A549 (cell line): ENCODE results near the gene PSMC5. TPM values are rescaled to one million over a fixed set of nuclear protein-coding genes. Genes with fewer than 3 reads are reported as not detected.
A peak's percentile ranks its signal among the peaks of the same experiment; 100 is the strongest.
"Not testable (repeated sequence)": the region's sequence is repeated elsewhere in the genome, so short reads cannot be mapped to it uniquely, and the experiment has no call there.

Source experiments
- ATAC-seq, 2 experiments: fragments of 200-7000 bp in 1 of 2; fragments of >200 bp in 1 of 2; cut with Nextera tagmentation in 1 of 2; cut with Tn5 transposase in 1 of 2; 3 replicates each; pipeline versions ENCODE4 v1.8.0 to v1.9.1; 2018 to 2020; ENCODE audit warnings: mild to moderate bottlenecking in 1 of 2, moderate library complexity in 1 of 2
- CTCF ChIA-PET: fragments of 300-600 bp; sonication (Branson Sonifier 250); formaldehyde crosslinking; extraction: SDS; loops from one replicate; lab custom pipeline; 2021; ENCODE audit warnings: antibody characterized with exemption, inconsistent platforms; lab: Yijun Ruan, JAX
- POLR2A ChIA-PET: fragments of 350-600 bp; formaldehyde crosslinking; extraction: SDS; loops from one replicate; lab custom pipeline; 2021; ENCODE audit warnings: antibody characterized with exemption, inconsistent platforms; lab: Yijun Ruan, JAX
- DNase-seq, 2 experiments: peaks; one replicate each; pipeline versions ENCODE4 v3.0.0 to v3.0.0-alpha.2; 2011 to 2016; ENCODE audit warnings: low read depth in 1 of 2, low spot score in 1 of 2
- FAIRE-seq: peaks from 2 replicates; lab custom pipeline; 2011; peaks lifted over from hg19 to GRCh38; lab: Jason Lieb, UNC
- H3K27ac ChIP-seq, 2 experiments: fragments of >200 bp; sonication (Bioruptor Twin); formaldehyde crosslinking; 3 replicates each; pipeline ENCODE4 v1.5.1; 2016 to 2017
- H3K4me1 ChIP-seq: fragments of >200 bp; sonication (Bioruptor Twin); formaldehyde crosslinking; 3 replicates; pipeline ENCODE4 v1.6.1; 2016
- H3K4me2 ChIP-seq: fragments of >200 bp; sonication (Bioruptor Twin); formaldehyde crosslinking; 3 replicates; pipeline ENCODE4 v1.6.1; 2016
- H3K4me3 ChIP-seq: fragments of >200 bp; sonication (Bioruptor Twin); formaldehyde crosslinking; 3 replicates; pipeline ENCODE4 v1.5.1; 2016
- H3K9me3 ChIP-seq: fragments of >200 bp; sonication (Bioruptor Twin); formaldehyde crosslinking; 3 replicates; pipeline ENCODE4 v1.6.1; 2016
- CBX2 ChIP-seq: fragments of 200-600 bp; sonication (generic); IDR thresholded peaks from 2 replicates; pipeline ENCODE4 v1.6.1; 2016; ENCODE audit warnings: low read depth, mild to moderate bottlenecking, borderline replicate concordance
- EP300 ChIP-seq, 2 experiments: fragments of >200 bp; sonication (Bioruptor Twin); formaldehyde crosslinking; IDR thresholded peaks; 2 replicates in 1 of 2; 3 replicates in 1 of 2; pipeline ENCODE4 v1.6.1; 2016 to 2017
- GATA3 ChIP-seq: IDR thresholded peaks from 2 replicates; pipeline ENCODE4 v1.6.1; 2012; ENCODE audit warnings: borderline replicate concordance
- HDAC2 ChIP-seq: fragments of 200-600 bp; sonication (generic); IDR thresholded peaks from 2 replicates; pipeline ENCODE4 v1.6.1; 2016
- HEYL ChIP-seq: fragments of 250-450 bp; sonication (Bioruptor Pico); IDR thresholded peaks from 2 replicates; pipeline ENCODE4 v1.8.0; 2021; ENCODE audit warnings: mild to moderate bottlenecking, moderate library complexity
- HOXA7 ChIP-seq: fragments of 250-450 bp; sonication (Bioruptor Pico); IDR thresholded peaks from 2 replicates; pipeline ENCODE4 v1.5.0; 2020; ENCODE audit warnings: mild to moderate bottlenecking, moderate library complexity
- NFE2L2 ChIP-seq: fragments of 150-350 bp; conservative IDR thresholded peaks from 2 replicates; pipeline ENCODE4 v1.6.1; 2014; ENCODE audit warnings: low read length
- RFX5 ChIP-seq: fragments of 450-650 bp; IDR thresholded peaks from 2 replicates; pipeline ENCODE4 v1.7.1; 2014; ENCODE audit warnings: antibody characterized with exemption, mild to moderate bottlenecking, moderate library complexity
- TFCP2L1 ChIP-seq: fragments of 250-450 bp; sonication (Bioruptor Pico); IDR thresholded peaks from 2 replicates; pipeline ENCODE4 v1.5.0; 2021; ENCODE audit warnings: mild to moderate bottlenecking
- ZSCAN20 ChIP-seq: fragments of 250-450 bp; sonication (Bioruptor Pico); IDR thresholded peaks from 2 replicates; pipeline ENCODE4 v1.8.0; 2022; ENCODE audit warnings: mild to moderate bottlenecking, moderate library complexity
- WGBS: methylation state at CpG from one replicate; pipeline ENCODE4 v1.1.6; 2017; ENCODE audit errors: missing lambda C conversion rate; 5-methylcytosine and 5-hydroxymethylcytosine counted together
- polyA plus RNA-seq, 4 experiments: library from polyadenylated mRNA; depleted of rRNA in 3 of 4; stranded (reverse); fragments of >200 nt; fragmentation: RNase III in 1 of 4; extraction: RNeasy Plus Mini Kit Qiagen cat#74134 plus additional on column Dnase treatment in 1 of 4; gene quantifications; 2 replicates in 3 of 4; 3 replicates in 1 of 4; pipeline ENCODE4 v1.2.3, GENCODE V29; 2011 to 2017
- TF ChIP-seq, protein P1 (sequence below): fragments of 150-350 bp; IDR thresholded peaks from 2 replicates; pipeline ENCODE4 v1.6.1; 2014; ENCODE audit warnings: low read depth, mild to moderate bottlenecking, low read length
- TF ChIP-seq, protein P2 (sequence below): fragments of >200 bp; sonication (Bioruptor Twin); formaldehyde crosslinking; IDR thresholded peaks from 3 replicates; pipeline ENCODE4 v1.5.1; 2016
- TF ChIP-seq, protein P3 (sequence below): fragments of 250-450 bp; sonication (Bioruptor Pico); IDR thresholded peaks from 2 replicates; pipeline ENCODE4 v1.5.0; 2021; ENCODE audit warnings: mild to moderate bottlenecking, moderate library complexity, borderline replicate concordance
- TF ChIP-seq, protein P4 (sequence below): fragments of >200 bp; sonication (Bioruptor Twin); formaldehyde crosslinking; IDR thresholded peaks from 2 replicates; pipeline ENCODE4 v1.6.1; 2016

PSMC5 gene
- polyA plus RNA-seq, 2 of the 4 experiments (the other 2 are of a cell fraction), result 303 to 406 TPM

DNA sequence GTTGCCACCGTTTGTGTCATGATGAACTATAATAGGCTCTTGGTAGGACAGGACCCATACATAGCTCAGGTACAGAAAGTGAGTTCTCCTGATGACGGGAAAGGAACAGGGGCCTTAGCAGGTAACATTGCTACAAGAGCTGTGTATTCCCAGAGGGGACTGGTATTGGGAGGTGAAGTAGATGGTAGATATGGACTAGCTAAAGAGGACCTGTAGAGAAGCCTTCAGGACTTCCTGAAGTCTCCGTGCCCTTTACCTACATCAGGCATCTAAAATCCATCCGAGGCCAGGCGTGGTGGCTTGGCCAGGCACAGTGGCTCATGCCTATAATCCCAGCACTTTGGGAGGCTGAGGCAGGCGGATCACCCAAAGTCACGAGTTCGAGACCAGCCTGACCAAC lies 28.0 kb downstream of the PSMC5 start:
- H3K9me3 ChIP-seq, result no peaks in the 10 kb centered on the region
- POLR2A ChIA-PET, result no interaction called here
- no peak for ATAC-seq
- no peak overlapping the region for H3K4me2 ChIP-seq
- H3K27ac ChIP-seq, result no peak overlapping the region
- no peaks in the 10 kb centered on the region for H3K4me1 ChIP-seq
- no peak overlapping the region for H3K4me3 ChIP-seq
- FAIRE-seq, result no peak
- CTCF ChIA-PET, result interaction anchor here (0.7 to 4.7 kb wide), 4 partner anchors 11 to 171 kb away, joined by 3 to 46 read pairs (median 5); partner anchors contain the start of gene GH2
- no peak for DNase-seq
- TF ChIP-seq HEYL (CRISPR knock-in tag) (no peak), CBX2 (no peak), HOXA7 (CRISPR knock-in tag) (no peak), RFX5 (no peak), EP300 (IDR thresholded peaks at IDR 0.05) (no peak), TFCP2L1 (CRISPR knock-in tag) (no peak), HDAC2 (no peak), NFE2L2 (no peak)
- TF ChIP-seq, protein P1, sequence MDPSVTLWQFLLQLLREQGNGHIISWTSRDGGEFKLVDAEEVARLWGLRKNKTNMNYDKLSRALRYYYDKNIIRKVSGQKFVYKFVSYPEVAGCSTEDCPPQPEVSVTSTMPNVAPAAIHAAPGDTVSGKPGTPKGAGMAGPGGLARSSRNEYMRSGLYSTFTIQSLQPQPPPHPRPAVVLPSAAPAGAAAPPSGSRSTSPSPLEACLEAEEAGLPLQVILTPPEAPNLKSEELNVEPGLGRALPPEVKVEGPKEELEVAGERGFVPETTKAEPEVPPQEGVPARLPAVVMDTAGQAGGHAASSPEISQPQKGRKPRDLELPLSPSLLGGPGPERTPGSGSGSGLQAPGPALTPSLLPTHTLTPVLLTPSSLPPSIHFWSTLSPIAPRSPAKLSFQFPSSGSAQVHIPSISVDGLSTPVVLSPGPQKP, result no peak
- TF ChIP-seq, protein P2, sequence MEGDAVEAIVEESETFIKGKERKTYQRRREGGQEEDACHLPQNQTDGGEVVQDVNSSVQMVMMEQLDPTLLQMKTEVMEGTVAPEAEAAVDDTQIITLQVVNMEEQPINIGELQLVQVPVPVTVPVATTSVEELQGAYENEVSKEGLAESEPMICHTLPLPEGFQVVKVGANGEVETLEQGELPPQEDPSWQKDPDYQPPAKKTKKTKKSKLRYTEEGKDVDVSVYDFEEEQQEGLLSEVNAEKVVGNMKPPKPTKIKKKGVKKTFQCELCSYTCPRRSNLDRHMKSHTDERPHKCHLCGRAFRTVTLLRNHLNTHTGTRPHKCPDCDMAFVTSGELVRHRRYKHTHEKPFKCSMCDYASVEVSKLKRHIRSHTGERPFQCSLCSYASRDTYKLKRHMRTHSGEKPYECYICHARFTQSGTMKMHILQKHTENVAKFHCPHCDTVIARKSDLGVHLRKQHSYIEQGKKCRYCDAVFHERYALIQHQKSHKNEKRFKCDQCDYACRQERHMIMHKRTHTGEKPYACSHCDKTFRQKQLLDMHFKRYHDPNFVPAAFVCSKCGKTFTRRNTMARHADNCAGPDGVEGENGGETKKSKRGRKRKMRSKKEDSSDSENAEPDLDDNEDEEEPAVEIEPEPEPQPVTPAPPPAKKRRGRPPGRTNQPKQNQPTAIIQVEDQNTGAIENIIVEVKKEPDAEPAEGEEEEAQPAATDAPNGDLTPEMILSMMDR, result no peak
- 54% methylated on average over 8 of the region's 8 CpGs for WGBS

DNA sequence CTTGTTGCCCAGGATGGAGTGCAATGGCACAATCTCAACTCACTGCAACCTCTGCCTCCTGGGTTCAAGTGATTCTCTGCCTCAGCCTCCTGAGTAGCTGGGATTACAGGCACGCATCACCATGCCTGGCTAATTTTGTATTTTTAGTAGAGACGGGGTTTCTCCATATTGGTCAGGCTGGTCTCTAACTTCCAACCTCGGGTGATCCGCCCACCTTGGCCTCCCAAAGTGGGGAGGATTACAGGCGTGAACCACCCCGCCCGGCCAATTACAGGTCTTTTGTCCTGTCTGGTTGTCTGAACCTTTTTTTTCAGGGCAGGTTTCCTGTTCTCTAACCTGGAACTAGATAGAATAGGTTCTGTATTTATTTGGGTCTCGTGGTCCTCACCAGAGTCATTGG lies 29.2 kb downstream of the PSMC5 start:
- H3K9me3 ChIP-seq, FAIRE-seq, H3K4me3 ChIP-seq, H3K4me1 ChIP-seq, DNase-seq, ATAC-seq, POLR2A ChIA-PET, H3K27ac ChIP-seq, H3K4me2 ChIP-seq: not testable (repeated sequence)
- WGBS, result 83% methylated on average over 8 of the region's 8 CpGs
- CTCF ChIA-PET, result interaction anchor here (0.7 to 4.7 kb wide), 2 partner anchors 10 to 23 kb away, joined by 3 to 46 read pairs; no protein-coding TSS in a partner anchor

DNA sequence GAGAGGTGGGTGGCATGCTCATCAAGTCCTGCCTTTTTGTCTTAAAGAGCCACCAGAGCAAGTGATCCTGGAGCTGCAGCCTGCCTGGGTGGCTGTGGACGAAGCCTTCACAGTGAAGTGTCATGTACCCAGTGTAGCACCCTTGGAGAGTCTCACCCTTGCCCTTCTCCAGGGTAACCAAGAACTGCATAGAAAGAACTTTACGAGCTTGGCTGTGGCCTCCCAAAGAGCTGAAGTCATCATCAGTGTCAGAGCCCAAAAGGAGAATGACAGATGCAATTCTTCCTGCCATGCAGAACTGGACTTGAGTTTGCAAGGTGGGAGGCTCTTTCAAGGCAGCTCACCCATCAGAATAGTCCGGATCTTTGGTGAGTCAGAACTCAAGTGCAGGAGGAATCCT lies 32.0 kb downstream of the PSMC5 start:
- POLR2A ChIA-PET, result no interaction called here
- whole genome bisulfite sequencing, result 25% methylated on average over 3 of the region's 3 CpGs
- Histone ChIP-seq H3K9me3 (no peaks in the 10 kb centered on the region), H3K27ac (no peak overlapping the region), H3K4me3 (no peak overlapping the region), H3K4me1 (no peaks in the 10 kb centered on the region), H3K4me2 (no peak overlapping the region)
- ATAC-seq, result no peak
- no peak for FAIRE-seq
- TF ChIP-seq HOXA7 (CRISPR knock-in tag), result no peak
- no peak for TF ChIP-seq GATA3
- TF ChIP-seq, protein P3, sequence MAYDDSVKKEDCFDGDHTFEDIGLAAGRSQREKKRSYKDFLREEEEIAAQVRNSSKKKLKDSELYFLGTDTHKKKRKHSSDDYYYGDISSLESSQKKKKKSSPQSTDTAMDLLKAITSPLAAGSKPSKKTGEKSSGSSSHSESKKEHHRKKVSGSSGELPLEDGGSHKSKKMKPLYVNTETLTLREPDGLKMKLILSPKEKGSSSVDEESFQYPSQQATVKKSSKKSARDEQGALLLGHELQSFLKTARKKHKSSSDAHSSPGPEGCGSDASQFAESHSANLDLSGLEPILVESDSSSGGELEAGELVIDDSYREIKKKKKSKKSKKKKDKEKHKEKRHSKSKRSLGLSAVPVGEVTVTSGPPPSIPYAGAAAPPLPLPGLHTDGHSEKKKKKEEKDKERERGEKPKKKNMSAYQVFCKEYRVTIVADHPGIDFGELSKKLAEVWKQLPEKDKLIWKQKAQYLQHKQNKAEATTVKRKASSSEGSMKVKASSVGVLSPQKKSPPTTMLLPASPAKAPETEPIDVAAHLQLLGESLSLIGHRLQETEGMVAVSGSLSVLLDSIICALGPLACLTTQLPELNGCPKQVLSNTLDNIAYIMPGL (CRISPR knock-in tag), result no peak
- no peak for TF ChIP-seq ZSCAN20 (CRISPR knock-in tag)
- TF ChIP-seq HEYL (CRISPR knock-in tag), result no peak
- TF ChIP-seq, protein P4, sequence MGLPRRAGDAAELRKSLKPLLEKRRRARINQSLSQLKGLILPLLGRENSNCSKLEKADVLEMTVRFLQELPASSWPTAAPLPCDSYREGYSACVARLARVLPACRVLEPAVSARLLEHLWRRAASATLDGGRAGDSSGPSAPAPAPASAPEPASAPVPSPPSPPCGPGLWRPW, result no peak
- no peak for DNase-seq
- CTCF ChIA-PET, result interaction anchor here (0.6 to 5.2 kb wide), 13 partner anchors 9 to 561 kb away, joined by 3 to 91 read pairs (median 6); partner anchors contain the start of genes CSHL1, GH1 and SMARCD2

DNA sequence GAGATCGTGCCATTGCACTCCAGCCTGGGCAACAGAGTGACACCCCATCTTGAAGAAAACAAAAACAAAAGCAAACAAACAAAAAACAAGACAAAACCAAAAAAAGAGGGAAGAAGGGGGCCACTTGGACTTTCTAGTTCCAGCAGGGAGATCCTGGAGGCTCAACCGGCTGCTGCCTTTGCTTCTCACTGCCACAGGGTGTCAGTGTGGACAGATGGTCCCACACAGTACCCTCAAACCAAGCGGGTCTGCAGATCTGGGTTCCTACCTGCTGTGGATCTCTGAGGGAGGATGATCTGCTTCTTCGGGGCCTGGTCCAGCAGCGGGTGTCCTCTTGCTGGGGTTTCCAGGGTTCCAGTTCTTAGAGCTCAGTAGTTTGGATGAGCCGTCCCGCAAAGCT lies 39.4 kb downstream of the PSMC5 start:
- DNase-seq, H3K27ac ChIP-seq, H3K4me3 ChIP-seq, H3K4me2 ChIP-seq, FAIRE-seq, H3K4me1 ChIP-seq, POLR2A ChIA-PET, H3K9me3 ChIP-seq: not testable (repeated sequence)
- WGBS, result 59% methylated on average over 7 of the region's 7 CpGs
- ATAC-seq, result peak; percentile 82
- CTCF ChIA-PET, result interaction anchor here (0.6 to 7.7 kb wide), 26 partner anchors 8 to 622 kb away, joined by 3 to 90 read pairs (median 5); partner anchors contain the start of genes CSHL1, GH1, GH2 and SMARCD2
